HG03442 (cell line): ENCODE results near the gene AKR1C3.
"Not testable (repeated sequence)": the region's sequence is repeated elsewhere in the genome, so short reads cannot be mapped to it uniquely, and the experiment has no call there.

Experiments used
- ATAC-seq: cut with Tn5 transposase; IDR thresholded peaks from one replicate; pipeline ENCODE4 v1.9.1; 2021; ENCODE audit warnings: mild to moderate bottlenecking, moderate library complexity; ENCODE audit not compliant: unreplicated experiment

The AKR1C3 gene

DNA sequence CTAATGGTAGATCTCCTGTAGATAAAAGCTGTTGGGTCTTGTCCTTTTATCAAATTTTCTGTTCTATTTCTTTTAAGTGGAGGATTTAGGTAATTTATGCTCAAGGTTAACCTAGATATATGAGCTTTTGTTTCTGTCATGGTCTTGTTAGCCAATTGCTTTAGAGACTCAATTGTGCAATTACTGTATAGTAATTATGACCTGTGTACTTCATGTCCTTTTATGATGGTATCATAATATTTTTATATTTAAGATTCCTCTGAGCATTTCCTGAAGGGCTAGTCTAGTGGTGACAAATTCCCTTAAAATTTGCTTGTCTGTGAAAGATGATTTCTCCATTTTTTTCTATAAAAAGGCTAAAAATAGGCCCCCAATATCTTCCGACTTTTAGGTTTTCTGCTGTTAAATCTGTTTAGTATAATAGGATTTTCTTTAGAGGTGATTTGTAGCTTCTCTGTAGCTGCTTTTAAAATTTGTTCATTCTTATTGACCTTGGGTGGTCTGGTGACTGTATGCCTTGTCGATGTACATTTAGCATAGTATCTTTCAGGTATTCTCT is 5.4 kb upstream of the AKR1C3 start:
- no peak for ATAC-seq

DNA sequence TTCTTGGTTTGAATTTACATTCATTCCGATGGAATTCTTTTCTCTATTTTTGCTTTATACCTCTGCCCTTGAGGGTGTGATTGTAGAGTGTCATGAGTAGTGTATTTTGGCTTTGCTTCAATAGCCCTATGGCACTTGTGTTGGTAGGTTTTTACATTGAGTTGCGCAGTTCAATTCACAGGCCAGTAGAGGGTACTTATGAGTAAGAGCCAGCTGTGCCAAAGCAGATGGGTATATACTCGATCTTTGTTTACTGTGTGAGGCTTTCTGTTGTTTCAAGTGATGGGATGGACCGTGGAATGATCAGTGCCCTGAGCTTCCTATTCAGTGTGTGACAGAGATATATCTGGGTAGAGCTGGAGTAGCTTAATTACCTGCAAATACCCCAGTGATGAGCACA is 4.3 kb upstream of the AKR1C3 start:
- no peak for ATAC-seq

DNA sequence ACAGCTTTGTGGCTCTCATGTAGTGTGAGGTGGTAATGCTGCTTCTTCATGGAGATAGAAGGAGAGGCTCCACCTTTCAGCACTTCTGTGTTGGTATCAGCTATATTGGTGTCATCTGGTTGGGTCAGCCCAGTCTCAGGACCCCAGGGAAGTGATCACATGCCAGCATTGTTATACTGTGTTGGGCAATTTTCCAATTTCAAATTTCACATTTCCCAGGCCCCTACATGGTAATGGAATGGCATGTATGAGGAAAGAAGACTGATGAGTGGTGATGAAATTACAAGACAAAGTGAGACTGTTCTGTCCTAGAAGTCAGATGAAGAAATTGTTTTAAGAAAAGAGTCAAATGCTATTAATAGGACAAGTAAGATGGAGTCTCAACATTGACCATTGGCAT is 3.7 kb upstream of the AKR1C3 start:
- ATAC-seq = no peak

DNA sequence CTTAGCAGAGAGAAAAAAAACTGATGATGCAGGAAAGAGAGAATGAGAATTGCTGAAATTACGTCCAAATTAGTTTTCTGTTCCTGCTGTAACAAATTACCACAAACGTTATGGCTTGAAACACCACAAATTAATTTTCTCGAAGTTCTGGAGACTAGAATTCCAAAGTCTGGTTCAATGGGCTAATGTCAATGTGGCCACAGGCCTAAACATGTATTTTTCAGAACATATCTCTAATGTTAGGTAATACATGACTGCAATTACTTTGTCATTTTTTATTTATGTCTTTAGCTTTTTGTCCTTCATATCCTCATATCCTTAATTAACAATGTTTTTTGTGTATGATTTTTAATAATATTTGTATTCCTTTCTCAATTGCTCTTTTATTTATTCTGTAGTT is 3.0 kb upstream of the AKR1C3 start:
- ATAC-seq = no peak

DNA sequence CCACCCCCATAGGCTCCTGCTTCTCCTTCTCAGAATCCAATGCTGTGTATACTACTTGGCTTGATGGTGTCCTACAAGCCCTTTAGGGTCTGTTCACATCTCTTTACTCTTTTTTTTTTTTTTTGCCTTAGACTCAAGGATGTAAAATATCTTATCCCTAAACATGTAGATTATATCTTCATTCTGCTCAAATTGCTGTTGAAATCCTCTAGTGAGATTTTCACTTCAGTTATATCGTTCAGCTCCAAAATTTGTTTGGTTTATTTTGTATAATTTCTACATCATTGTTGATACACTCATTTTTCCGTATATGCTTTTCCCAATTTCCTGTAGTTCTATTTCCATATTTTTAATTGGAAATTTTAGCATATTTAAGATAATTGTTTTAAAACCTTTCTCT is 1.8 kb upstream of the AKR1C3 start:
- ATAC-seq = no peak

DNA sequence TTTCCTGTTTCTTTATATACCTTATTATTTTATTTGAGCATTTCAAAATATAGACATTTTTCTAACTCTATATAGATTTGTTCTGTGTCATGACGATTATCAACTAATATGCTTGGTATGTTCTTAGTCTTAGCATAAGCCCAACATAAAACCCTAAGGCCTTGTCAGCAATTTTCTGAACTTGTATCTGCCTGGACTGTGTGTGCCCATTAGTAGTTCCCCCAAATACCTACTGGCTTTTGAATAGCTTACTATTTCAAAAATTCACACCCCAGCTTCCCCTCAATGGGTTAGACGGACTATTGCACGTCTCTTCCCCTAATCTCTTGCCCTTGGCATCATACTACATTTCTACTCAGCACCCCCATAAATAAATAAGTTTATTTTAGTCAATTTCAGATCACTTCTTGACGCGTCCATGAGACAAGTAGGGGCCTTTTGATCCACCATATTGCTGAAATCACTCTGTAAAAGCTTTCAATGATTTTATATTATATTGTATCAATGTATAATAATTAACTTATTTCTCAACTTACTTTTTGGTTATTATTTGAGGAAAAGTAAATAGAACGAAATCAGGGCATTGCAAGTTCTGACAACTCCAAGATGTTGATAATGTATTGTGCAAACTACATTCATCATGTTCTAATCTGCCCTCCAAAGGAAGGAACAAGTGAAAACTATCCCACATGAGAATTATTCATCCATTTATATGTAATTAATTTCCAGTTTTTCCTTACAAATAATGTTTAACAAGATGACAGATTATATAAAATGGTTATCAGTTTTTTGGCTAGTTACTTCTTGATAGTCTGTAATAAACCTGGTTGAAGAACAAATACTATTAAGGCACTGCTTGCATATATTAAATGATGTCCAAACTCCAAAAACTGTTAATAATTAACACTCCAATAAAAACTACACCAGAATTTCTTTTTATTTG is 1.1 kb upstream of the AKR1C3 start:
- ATAC-seq = no peak

DNA sequence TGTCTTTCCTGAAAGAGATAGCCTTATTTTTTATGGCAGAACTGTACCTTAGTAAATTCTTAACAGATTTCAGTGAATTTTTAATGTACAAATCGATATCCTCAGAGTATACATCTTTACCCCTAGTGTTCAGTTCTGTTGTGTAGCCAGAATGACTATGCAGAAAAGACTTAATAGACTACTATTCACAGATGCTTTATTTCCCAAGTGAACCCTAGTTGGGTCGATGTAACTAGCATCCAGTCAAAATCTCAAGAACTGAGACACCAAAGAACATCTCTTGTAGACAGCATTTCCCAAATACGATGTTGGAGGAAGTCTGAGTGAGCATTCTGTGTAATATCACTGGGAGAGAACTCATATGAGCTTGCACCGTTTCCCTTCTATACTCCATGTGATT is 1.5 kb downstream of the AKR1C3 start:
- no peak for ATAC-seq

DNA sequence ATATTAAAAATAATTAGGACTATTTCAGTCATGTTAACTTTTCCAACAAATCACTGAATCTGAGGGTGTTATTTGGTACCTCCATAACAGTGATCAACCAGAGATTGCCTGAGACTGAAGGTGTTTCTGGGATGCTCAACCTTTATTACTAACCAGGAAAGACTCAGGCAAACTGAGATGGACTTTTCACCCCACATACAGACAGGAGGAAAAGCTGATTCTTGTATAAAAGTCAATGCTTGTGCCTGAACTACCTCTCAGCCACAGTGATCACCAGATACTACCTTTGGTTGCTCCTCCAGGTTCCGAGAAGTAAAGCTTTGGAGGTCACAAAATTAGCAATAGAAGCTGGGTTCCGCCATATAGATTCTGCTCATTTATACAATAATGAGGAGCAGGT is 1.9 kb downstream of the AKR1C3 start:
- no peak for ATAC-seq

DNA sequence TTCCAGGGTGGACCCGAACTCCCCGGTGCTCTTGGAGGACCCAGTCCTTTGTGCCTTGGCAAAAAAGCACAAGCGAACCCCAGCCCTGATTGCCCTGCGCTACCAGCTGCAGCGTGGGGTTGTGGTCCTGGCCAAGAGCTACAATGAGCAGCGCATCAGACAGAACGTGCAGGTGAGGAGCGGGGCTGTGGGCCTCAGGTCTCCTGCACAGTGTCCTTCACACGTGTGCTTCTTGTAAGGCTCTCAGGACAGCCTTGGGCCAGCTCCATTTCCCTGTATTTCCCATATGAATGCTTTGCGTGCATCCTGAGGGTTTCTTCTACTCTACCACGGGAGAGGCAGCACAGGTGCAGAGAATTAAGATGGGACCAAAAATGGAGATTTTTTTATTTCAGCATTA is 8.3 kb downstream of the AKR1C3 start:
- ATAC-seq = not testable (repeated sequence)

DNA sequence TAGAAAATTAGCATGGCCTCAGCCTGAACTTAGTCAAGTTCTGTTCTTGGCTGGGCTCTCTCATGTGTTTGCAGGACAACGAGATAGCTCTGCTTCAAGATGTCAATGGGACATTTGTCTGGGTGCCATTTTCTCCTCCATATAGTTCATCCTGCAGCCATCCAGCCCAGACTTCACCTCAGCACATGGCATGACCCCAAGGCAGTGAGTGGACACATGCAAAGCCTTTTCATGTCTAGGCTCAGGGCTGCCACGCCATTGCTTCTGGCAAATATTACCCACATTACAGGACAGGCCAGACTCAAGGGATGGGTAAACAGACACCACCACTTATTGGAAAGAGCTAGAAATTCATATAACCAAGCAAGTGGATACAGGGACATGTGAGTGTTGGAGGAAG is 9.3 kb downstream of the AKR1C3 start:
- no peak for ATAC-seq

DNA sequence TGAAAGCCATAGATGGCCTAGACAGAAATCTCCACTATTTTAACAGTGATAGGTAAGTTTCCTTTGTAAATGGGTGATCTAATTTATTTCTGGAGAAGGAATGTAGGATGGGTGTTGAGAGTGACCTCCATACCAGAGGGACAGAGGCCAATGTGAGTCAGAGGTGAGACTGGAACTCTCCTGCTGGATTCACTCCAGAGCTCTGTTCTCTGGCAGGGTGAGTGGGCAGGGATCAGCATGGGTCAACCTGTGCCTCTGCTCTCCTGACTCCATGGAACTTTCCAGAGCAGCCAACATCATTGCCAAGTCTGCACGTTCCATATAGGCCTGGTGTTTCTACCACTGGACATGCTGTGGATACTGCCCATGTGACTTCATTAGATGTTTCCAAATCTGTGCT is 11.4 kb downstream of the AKR1C3 start:
- no peak for ATAC-seq

DNA sequence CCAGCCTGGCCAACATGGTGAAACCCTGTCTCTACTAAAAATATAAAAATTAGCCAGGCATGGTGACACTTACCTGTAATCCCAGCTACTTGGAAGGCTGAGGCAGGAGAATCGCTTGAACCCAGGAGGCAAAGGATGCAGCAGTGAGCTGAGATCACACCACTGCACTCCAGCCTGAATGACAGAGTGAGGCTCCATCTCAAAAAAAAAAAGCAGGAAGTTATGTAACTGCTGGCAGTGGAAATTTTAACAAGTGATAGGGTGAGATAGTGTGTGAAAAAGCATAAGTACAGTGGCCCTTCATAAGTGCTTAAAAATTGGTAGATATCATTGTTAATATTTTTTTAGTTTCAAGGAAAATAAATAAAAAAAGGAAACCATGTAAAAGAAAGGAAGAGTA is 12.3 kb downstream of the AKR1C3 start:
- ATAC-seq = no peak

DNA sequence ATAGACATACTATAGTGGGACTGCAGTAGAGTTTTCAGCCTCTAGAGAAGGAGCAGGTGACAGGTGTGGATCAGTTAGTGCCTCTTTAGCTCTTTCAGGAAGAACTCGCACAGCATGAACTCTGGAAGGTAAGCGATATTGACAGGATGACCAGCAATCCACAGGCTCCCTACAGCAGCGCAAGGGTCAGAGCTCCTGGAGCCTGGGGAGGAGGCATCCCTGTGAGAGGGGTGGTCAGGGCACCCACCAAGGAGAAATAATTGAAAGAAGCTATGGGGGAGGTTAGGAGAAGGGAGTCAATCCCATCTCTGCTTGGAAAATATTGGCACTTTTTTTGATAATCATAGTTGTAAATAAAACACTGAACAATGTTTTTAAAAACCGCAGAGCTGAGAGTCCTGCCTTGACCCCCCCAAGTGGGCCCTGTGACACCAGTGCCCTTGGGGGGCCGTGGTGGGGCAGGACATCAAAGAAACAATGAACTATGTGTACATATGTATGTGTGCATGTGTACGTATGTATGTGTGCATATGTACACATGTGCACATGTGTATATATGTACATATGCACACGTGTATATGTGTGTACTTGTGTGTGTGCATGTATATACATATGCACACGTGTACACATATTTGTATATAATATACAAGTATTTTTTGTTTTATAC is 13.8 kb downstream of the AKR1C3 start:
- no peak for ATAC-seq

DNA sequence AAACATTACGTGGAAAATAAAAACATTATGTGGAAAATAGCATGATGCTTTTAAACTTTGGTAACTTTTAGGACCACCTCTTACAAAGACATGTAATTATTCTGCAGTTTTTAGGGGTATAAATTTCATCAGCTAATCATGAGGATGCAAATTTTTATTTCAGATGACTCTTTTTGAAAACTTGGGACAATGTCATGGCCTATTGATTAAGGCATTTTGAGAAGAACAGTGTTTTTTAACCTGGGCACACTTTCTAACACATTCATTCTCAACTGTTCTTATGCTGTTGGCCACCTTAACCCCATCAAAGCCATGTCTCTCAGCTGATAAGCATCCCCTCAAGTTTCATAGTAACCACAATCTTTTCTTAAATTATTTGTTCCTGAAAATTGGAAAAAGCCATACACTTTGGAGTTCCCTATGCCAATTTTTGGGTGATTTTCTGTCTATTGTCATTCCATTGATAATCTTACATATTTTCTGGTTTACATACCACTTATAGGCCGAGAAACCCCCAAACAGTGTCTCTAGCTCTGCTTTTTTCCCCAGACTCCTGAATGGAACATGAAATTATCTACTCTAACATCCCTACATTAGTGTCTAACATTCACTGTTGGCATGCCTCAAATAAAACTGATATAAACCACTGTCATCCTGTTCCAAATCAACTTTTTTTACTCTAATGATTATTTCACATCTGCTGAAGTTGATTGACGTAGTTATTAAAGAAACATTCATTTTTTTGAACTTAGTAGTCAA is 14.6 kb downstream of the AKR1C3 start:
- ATAC-seq = no peak

DNA sequence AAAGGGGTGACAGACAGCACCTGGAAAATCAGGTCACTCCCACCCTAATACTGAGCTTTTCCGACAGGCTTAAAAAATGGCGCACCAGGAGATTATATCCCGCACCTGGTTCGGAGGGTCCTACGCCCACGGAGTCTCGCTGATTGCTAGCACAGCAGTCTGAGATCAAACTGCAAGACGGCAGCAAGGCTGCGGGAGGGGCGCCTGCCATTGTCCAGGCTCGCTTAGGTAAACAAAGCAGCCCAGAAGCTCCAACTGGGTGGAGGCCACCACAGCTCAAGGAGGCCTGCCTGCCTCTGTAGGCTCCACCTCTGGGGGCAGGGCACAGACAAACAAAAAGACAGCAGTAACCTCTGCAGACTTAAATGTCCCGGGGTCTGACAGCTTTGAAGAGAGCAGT is 15.6 kb downstream of the AKR1C3 start:
- ATAC-seq = not testable (repeated sequence)

DNA sequence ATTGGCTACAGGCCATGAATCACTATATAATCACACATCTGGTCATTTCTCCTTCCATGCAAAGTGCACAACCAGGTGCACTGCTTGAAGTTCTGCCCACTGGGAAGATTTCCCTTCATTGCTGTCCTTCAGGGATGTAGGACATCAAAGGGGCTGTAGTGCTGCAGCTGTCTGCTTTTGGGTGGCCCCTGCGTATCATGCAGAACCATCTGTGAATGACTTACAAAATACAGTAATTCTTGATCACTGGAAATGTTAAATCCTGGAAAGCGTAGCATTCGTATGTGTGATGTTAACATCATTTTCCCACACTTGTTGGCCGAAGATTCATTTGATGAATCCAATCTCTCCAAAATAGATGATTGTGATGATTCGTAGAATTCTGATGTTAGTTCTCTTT is 22.4 kb downstream of the AKR1C3 start:
- no peak for ATAC-seq

DNA sequence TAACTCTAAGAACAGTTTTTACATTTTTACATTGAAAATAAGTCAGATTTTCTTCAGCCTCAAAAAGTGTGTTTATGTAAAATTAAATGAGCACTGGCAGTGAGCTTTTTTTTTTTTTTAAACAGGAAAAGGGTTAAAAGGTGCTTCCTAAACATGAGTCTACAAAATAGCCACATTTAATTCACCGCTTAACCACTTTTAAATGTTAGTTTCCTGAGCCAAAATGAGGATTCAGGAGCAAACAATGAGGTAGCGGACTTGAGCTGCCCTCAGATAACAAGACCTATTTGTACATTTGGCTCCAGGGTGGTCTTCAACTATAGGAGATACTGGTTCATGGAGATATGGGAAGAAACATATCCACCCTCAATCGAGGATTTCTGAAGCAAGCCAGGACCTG is 22.8 kb downstream of the AKR1C3 start:
- no peak for ATAC-seq

DNA sequence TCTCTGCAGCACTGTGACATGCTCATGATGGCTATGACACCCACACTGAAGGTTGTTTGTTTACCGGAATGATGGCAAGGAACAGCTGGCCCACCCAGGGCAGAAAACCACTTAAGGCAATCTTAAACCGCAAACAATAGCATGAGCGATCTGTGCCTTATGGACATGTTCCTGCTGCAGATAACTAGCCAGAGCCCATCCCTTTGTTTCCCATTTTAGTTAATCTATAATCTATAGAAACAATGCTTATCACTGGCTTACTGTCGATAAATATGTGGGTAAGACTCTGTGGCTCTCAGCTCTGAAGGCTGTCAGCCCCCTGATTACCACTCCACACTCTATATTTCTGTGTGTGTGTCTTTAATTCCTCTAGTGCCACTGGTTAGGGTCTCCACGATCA is 25.8 kb downstream of the AKR1C3 start:
- ATAC-seq = not testable (repeated sequence)

DNA sequence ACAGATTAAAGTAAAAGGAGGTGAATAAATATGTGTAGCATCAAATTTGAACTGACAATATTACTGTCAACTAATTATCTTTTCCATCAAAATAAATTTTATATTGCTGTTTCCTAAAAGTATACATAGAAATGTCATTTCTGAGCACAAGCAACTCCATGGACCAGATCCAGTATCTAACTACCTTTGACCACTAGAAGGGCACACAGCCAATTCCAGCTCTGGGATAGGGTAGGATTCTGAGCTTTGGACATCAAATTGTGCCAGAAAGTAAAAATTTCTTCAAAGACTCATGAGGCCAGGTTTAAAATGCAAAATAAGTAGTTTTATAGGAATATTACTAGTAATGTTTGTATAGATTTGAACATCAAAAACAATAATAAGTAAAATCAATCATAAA is 29.7 kb downstream of the AKR1C3 start:
- ATAC-seq = no peak

DNA sequence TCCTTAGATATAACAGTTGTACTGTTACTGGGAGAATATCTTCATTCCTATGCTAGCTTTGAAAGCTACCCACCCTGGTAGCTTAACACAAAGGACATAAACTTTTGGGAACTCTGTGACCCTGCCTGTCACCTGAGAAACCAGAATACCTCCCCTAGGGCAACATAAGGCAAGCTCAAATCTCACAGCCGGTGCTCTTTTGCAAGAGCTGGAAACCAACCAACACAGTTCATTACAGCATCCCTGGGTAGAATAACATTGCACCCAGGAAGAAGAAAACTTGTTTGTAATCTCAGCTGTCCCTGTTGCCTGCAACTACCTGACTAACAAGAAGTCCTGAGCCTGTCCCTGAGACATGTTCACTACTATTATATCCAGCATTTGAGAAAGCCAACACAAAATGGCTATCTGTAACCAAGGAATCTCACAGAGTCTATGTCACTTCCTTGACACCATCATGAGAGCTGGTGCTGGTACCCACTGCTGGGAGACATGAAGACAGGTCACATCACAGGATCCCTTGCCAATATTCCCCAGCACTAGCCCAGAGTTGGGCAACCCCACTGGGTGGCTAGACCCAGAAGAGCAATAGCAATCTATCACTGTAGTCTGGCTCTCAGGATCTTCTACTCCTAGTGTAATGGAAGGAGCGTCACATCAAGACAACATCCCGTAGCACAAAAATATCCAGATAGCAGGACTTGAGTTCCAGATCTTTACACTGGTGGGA is 31.3 kb downstream of the AKR1C3 start:
- ATAC-seq = no peak

DNA sequence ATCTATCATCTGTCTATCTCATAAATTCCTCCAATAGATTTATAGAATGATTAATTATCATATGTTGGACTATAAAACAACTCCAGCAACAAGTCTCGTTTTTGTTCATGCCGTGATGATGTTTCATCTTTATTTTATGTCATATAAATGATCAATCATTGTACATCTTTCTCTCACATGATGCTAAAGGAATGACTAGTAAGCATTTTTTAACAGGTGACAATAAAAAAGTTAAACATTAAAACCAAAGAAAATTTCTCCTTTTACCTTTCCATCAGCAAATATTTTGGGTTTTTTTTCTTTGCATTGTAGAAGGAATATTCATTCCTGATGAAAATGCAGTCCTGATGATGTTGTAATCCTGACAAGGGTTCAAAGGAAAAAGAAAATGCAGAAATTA is 41.4 kb downstream of the AKR1C3 start:
- ATAC-seq = no peak
